ENCODE results near the gene NAB1.
A peak's percentile ranks its signal among the peaks of the same experiment; 100 is the strongest.

The NAB1 gene

DNA sequence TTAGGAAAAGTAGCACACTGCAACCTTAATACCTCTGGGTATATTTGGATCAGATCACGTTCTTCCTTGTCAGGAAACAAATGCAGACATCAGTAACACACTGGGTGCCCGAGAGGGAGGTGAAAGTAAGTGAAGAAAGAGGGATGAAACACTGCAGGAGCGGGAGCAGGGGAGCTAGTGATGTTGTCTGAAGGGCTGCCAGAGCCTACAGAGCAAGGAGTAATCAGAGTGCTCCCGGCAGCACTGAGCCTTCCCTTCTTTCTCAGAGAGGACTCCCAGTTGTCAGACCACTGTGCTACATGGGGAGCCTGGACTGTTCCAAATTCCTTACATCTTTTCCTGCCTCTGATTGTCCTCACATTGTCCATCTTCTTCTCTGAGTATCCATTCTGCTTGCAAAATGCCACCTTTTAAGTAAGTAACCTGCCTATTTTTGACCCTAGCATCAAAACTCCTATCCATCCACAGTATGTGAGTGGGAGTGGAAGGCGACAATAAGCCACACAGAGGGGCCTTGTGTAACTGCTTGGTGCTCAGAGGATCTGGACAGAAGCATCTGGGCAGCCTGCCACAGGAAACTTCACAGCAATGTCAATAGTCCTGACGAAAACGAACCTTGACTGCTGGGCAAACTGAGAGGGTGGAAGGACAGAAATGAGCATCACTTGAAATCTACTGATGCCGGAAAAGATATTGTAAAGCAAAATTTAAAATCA, 10.8 kb upstream of the NAB1 start:
- no peak for DNase-seq

- DNase-seq: no peak
Observed at GRCh38 chr2:190640117-190640516, 8.8 kb upstream of the NAB1 start.

DNA sequence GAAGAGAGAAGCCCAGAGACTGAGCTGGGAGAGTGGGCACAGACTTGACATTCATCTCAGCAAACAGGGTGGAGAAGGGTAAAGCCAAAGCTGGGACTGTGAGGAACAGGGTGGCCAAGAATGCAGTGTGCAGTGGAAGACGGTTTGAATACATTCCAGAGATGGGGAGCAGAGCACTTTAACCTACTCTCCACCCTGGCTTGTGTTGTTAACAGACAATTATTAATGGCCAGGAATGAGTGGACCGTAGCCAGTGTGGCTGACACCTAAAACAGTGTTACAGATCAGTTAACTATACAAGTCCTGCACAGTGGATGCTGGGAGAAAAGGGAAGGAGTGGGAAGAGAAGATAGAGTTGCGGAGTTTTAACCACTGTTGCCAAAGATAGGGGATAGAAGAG, 7.4 kb upstream of the NAB1 start:
- DNase-seq: no peak

- DNase-seq: no peak
Observed at GRCh38 chr2:190646780-190647522, 1.9 kb upstream of the NAB1 start.

DNA sequence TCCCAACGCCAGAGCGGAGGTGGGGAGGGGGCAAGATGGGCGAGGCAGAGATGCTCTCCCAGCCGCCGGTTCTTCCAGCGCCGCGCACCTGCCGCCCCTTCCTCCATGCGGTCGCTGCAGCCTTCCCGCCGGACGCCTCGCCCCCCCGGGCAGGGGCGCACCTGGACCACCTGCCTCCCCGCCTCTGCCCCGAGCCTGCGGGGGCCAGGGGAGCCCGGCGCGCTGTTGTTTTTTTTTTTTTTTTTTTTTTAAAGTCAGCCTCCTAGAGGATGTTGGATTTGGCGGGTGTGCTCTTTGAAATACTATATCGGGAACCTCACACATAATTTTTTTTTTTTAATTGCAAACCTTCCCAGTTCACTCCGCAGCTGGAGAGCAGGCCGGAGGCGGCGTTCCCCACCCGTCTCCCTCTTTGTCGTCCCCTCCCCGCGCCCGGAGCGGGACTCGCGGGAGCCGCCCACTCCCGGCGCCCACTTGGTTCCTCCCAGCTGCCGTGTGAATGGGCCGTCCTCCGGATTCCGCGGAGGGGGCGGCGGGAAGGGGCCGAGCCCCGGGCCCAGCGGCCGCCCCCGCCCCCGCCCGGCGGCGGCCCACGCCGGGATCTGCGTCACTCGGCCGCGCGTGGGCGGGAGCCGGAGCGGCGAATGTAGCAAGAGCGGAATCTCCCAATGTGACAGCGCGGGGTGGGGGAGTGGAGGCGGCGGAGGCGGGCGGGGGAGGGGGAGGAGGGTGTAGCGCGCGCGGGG, 421 bp upstream of the NAB1 start:
- DNase-seq: peak; percentile 84

GRCh38 chr2:190649798-190650390, 1.0 kb downstream of the NAB1 start:
- DNase-seq: no peak

- no peak for DNase-seq
Observed at GRCh38 chr2:190651413-190651812, 2.5 kb downstream of the NAB1 start.

- no peak for DNase-seq
Observed at GRCh38 chr2:190653231-190653630, 4.3 kb downstream of the NAB1 start.

DNA sequence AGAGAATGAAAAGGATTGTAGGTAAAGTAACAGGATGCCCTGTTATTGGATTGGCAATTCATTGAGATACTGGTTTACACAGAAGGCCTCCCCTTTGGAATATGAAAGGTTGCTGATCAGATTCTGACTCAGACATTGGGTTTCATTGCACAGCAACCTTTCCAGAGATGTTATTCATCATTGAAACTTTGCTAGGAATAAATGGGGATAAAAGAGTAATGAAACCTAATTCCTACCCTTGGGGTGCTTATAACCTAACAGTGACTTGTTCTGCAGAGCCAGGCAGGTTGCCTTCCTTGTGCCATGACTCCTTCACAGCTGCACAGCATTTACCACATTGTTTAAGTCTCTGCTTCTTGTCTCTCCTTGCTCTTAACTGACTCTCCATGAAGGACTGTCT, 5.0 kb downstream of the NAB1 start:
- DNase-seq: no peak

GRCh38 chr2:190655113-190655512, 6.2 kb downstream of the NAB1 start:
- DNase-seq: no peak

- no peak for DNase-seq
Observed at GRCh38 chr2:190655570-190655969, 6.7 kb downstream of the NAB1 start.

- DNase-seq: no peak
Observed at GRCh38 chr2:190656301-190656700, 7.4 kb downstream of the NAB1 start.

- DNase-seq: no peak
Observed at GRCh38 chr2:190657474-190658255, 8.8 kb downstream of the NAB1 start.

DNA sequence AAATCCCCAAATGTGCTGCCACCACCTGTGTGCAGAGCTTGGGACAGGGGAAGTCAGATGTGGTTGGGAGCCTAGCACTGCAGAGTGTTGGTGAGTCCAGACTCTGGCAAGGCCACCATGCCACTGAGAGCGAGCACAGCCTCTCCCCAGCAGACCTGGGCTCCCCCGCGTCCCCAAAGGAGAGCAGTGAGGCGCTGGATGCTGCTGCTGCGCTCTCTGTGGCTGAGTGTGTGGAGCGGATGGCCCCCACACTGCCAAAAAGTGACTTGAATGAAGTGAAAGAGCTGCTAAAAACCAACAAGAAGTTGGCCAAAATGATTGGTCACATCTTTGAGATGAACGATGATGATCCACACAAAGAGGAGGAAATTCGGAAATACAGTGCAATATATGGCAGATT, 10.7 kb downstream of the NAB1 start:
- DNase-seq: no peak

DNA sequence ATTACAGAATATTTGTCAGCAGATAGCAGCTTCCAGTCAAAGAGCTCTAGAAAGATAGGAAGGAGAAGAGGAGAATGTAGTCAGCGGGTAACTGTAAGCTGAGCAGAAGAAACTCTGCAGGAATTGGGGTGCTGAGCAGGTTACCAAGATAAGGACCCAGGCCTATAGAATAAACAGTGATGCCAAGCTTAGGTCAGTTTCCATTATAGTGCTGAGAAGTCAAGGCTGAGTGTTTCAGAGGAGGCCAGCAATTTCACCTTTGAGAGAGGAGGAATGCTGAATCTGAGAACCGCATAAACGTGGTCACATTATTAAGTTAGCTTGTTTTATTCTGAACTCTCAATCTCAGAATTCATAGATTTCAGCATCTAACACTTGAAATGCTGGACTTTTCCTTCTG, 13.9 kb downstream of the NAB1 start:
- DNase-seq: no peak

GRCh38 chr2:190663348-190663747, 14.5 kb downstream of the NAB1 start:
- DNase-seq: no peak

- DNase-seq: peak; percentile 37
Observed at GRCh38 chr2:190663839-190664238, 15.0 kb downstream of the NAB1 start.

- DNase-seq: no peak
Observed at GRCh38 chr2:190664240-190664639, 15.4 kb downstream of the NAB1 start.

DNA sequence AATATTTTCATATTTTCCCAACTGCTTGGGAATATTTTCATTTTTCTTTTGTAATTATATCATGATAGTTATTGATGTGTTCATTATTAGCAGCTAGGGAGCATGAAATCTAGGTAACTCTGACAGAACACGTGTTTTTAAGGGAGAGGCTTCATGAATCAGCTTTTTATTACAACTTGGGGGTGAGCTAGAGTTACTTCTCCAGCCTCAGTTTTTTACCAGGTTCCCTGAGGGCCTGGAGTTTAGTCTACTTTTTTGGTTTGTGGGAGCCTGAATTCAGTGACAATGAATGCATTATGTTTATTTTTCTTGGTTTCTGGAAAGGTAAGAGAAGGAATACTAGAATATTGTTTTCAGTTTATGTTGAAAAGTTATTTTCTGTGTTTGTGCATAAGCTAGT, 18.0 kb downstream of the NAB1 start:
- no peak for DNase-seq

DNA sequence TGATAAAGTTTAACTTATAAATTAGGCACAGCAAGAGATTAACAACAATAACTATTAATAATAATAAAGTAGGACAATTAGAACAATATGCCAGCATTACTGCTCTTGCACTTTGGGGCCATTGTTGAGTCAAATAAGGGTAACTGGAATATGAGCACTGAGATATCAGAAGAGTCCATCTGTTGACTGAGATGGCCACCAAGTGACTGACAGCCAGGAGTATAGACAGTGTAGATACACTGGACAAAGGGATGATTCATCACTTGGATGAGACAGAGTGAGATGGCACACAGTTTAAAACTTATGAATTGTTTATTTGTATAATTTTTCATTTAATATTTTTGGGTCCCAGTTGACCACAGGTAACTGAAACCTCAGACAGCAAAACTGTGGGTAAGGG, 20.0 kb downstream of the NAB1 start:
- no peak for DNase-seq

DNA sequence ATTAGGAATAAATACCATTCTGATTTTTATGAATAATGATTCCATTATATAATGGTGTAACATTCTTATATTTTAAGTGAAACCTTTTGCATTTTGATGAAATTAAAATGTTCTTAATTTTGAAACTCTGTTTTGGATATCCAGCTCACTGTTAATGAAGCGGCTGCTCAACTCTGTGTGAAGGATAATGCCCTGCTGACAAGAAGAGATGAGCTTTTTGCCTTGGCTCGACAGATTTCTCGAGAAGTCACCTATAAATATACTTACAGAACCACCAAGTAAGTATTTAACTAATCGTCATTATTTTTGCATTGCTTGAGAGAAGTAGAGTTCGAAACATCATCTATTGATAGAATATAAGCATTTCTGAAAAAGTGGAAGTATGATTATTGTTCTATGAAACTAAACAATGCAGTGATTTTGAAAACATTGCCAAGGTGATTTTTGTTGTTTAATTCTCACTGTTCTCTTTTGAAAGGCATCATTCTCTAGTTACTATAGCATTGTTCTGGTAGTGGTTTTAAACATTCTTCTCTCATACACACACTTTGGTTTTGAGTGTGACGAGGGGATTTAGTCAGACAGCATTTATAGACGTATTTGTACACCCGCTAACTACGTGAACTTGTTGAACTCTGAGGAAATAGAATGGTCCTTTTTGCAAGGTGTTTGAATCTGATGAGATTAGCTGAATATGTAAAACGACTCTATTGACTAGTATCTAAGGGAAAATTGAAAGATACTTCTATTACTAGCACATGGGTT, 21.5 kb downstream of the NAB1 start:
- DNase-seq: peak; percentile 61
